Activated naive CD4-positive, alpha-beta T cell treated with anti-CD3 and anti-CD28 coated beads for 36 hours (primary cell): ENCODE measurements around the gene CACNA1I. TPM values are rescaled to one million over a fixed set of nuclear protein-coding genes. Genes with fewer than 3 reads are reported as not detected.

Experiments used
- CTCF ChIA-PET: fragments of 350-600 bp; sonication (Branson Sonifier 250); formaldehyde crosslinking; loops from one replicate; lab custom pipeline; 2021; ENCODE audit warnings: antibody characterized with exemption; lab: Charles Lee
- DNase-seq: peaks from one replicate; pipeline ENCODE4 v3.0.0-alpha.2; 2020
- H3K27ac Mint-ChIP-seq: one replicate; pipeline ENCODE4 v1.8.0; 2021; ENCODE audit warnings: mild to moderate bottlenecking, mixed read lengths
- H3K27me3 Mint-ChIP-seq: one replicate; pipeline ENCODE4 v1.8.0; 2021; ENCODE audit warnings: low read depth, mixed read lengths
- H3K36me3 Mint-ChIP-seq: one replicate; pipeline ENCODE4 v1.8.0; 2021; ENCODE audit warnings: low read depth, mixed read lengths
- H3K4me1 Mint-ChIP-seq: one replicate; pipeline ENCODE4 v1.8.0; 2021; ENCODE audit warnings: low read depth, mixed read lengths
- H3K4me3 Mint-ChIP-seq: one replicate; pipeline ENCODE4 v1.8.0; 2021; ENCODE audit warnings: mild to moderate bottlenecking, moderate library complexity, mixed read lengths
- H3K9me3 Mint-ChIP-seq: one replicate; pipeline ENCODE4 v1.8.0; 2021; ENCODE audit warnings: mixed read lengths
- intact Hi-C: fragments of 100-400 bp; cut with micrococcal nuclease; formaldehyde crosslinking; loops from one replicate; pipeline ENCODE4 v1.15.1; 2023
- total RNA-seq, 2 experiments: library from RNA; stranded (reverse); gene quantifications; one replicate each; pipeline ENCODE4 v1.2.3, GENCODE V29; 2021

The CACNA1I gene
- total RNA-seq, 2 experiments from 2014 or later, result 0.27 to 0.31 TPM

GRCh38 chr22:39610766-39611165 is 40.2 kb downstream of the CACNA1I start:
- intact Hi-C loops, result no loop called here
- Mint-ChIP-seq H3K9me3 (peaks cover 2% of the 10 kb centered on the region), H3K36me3 (peaks cover 2% of the 10 kb centered on the region), H3K27ac (no peak overlapping the region), H3K4me3 (no peak overlapping the region), H3K4me1 (peaks cover 16% of the 10 kb centered on the region), H3K27me3 (no peaks in the 10 kb centered on the region)
- CTCF ChIA-PET, result no interaction called here
- DNase-seq, result no peak

- Mint-ChIP-seq H3K9me3 (peaks cover 2% of the 10 kb centered on the region), H3K27ac (no peak overlapping the region), H3K4me3 (no peak overlapping the region), H3K4me1 (peaks cover 16% of the 10 kb centered on the region), H3K27me3 (no peaks in the 10 kb centered on the region), H3K36me3 (peaks cover 2% of the 10 kb centered on the region)
- DNase-seq, result no peak
- CTCF ChIA-PET, result no interaction called here
- intact Hi-C loops, result no loop called here
Measured at GRCh38 chr22:39611360-39611759, 40.8 kb downstream of the CACNA1I start.

GRCh38 chr22:39612811-39613548 is 42.4 kb downstream of the CACNA1I start:
- Mint-ChIP-seq H3K9me3 (peaks cover 2% of the 10 kb centered on the region), H3K4me3 (no peak overlapping the region), H3K4me1 (peaks cover 25% of the 10 kb centered on the region), H3K36me3 (peaks cover 2% of the 10 kb centered on the region), H3K27me3 (no peaks in the 10 kb centered on the region), H3K27ac (peak overlapping the region; percentile 86)
- intact Hi-C loops, result loop anchor here (1.0 kb wide), 2 partner anchors 11 to 81 kb away; partner anchors contain the start of gene RPS19BP1
- CTCF ChIA-PET, result interaction anchor here (0.9 to 1.5 kb wide), 5 partner anchors 9 to 412 kb away, joined by 3 to 5 read pairs (median 3); no protein-coding TSS in a partner anchor
- peak; percentile 85 for DNase-seq

GRCh38 chr22:39613549-39613921 is 43.0 kb downstream of the CACNA1I start:
- Mint-ChIP-seq H3K27ac (peak overlapping the region; percentile 86), H3K4me3 (no peak overlapping the region), H3K27me3 (no peaks in the 10 kb centered on the region), H3K9me3 (peaks cover 2% of the 10 kb centered on the region), H3K36me3 (peaks cover 2% of the 10 kb centered on the region), H3K4me1 (peaks cover 29% of the 10 kb centered on the region)
- CTCF ChIA-PET, result interaction anchor here (0.9 to 1.5 kb wide), 5 partner anchors 9 to 412 kb away, joined by 3 to 5 read pairs (median 3); no protein-coding TSS in a partner anchor
- intact Hi-C loops, result loop anchor here (1.0 kb wide), 2 partner anchors 11 to 81 kb away; partner anchors contain the start of gene RPS19BP1
- DNase-seq, result no peak

GRCh38 chr22:39614442-39614841 is 43.9 kb downstream of the CACNA1I start:
- no peak for DNase-seq
- Mint-ChIP-seq H3K4me3 (no peak overlapping the region), H3K9me3 (peaks cover 2% of the 10 kb centered on the region), H3K36me3 (peaks cover 2% of the 10 kb centered on the region), H3K27ac (no peak overlapping the region), H3K4me1 (peaks cover 29% of the 10 kb centered on the region), H3K27me3 (no peaks in the 10 kb centered on the region)
- CTCF ChIA-PET, result no interaction called here
- intact Hi-C loops, result no loop called here

GRCh38 chr22:39616051-39616450 is 45.5 kb downstream of the CACNA1I start:
- no peaks in the 10 kb centered on the region for H3K27me3 Mint-ChIP-seq
- H3K4me1 Mint-ChIP-seq, result peaks cover 29% of the 10 kb centered on the region
- intact Hi-C loops, result no loop called here
- peaks cover 2% of the 10 kb centered on the region for H3K9me3 Mint-ChIP-seq
- CTCF ChIA-PET, result interaction anchor here (0.7 to 1.4 kb wide), 3 partner anchors 57 to 408 kb away, joined by 3 to 5 read pairs (median 4); no protein-coding TSS in a partner anchor
- peaks cover 2% of the 10 kb centered on the region for H3K36me3 Mint-ChIP-seq
- no peak overlapping the region for H3K27ac Mint-ChIP-seq
- DNase-seq, result no peak
- H3K4me3 Mint-ChIP-seq, result no peak overlapping the region

DNA sequence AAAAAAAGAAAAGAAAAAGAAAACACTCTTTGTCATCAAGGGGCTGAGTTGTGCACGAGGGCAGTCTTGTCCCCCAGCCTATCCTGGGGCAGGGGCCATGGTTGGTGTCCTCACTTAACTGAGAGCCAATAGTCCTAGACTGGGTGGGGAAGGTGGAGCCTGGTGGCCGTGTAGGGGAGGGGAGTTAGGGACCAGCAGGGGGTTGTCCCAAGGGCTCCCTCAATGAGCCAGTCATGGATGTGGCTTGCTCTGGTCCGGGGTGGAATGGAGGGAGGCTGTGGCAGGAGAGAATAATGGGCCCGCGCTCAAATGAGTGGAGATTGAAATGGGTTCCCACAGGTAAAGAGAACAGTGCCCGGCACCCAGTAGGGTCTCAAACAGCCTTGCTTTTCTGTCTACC is 46.2 kb downstream of the CACNA1I start:
- Mint-ChIP-seq H3K27ac (no peak overlapping the region), H3K4me1 (peaks cover 29% of the 10 kb centered on the region), H3K9me3 (peaks cover 2% of the 10 kb centered on the region), H3K4me3 (no peak overlapping the region), H3K27me3 (no peaks in the 10 kb centered on the region), H3K36me3 (peaks cover 2% of the 10 kb centered on the region)
- CTCF ChIA-PET, result no interaction called here
- DNase-seq, result no peak
- intact Hi-C loops, result no loop called here

- intact Hi-C loops, result no loop called here
- DNase-seq, result peak; percentile 46
- H3K4me3 Mint-ChIP-seq, result no peak overlapping the region
- H3K36me3 Mint-ChIP-seq, result peaks cover 2% of the 10 kb centered on the region
- H3K27ac Mint-ChIP-seq, result no peak overlapping the region
- H3K27me3 Mint-ChIP-seq, result no peaks in the 10 kb centered on the region
- H3K9me3 Mint-ChIP-seq, result peaks cover 2% of the 10 kb centered on the region
- peaks cover 28% of the 10 kb centered on the region for H3K4me1 Mint-ChIP-seq
- CTCF ChIA-PET, result no interaction called here
Measured at GRCh38 chr22:39617342-39617741, 46.8 kb downstream of the CACNA1I start.

DNA sequence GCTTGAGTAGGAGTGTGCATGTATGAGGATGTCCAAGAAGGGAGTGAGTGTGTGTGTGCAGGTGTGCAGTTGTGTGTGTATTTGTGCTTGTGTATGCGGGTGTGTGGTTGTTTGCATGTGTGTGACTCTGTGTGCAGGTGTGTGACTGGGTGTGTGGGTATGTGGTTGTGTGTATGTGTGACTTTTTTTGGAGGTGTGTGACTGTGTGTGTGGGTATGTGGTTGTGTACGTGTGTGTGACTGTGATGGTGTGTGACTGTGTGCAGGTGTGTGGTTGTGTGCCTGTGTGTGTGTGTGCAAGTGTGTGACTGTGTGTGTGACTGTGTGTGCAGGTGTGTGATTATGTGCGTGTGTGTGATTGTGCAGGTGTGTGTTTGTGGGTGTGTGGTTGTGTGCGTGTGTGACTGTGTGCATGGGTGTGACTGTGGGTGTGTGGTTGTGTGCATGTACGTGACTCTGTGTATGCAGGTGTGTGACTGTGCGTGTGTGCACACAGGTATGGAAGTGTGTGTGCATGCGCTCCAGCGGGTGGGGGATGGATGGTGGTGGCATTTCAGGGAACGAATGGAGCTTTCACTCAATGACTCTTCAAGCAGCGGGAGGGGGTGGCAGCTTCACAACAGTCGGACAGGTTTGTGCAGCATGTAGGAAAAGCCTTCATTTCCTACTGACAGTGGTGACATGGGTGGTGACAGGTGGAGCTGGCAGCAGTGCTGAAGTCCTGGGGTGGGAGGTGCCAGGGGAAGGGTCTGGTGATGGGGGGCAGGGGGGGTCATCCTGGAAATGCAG is 47.6 kb downstream of the CACNA1I start:
- DNase-seq, result peak; percentile 30
- H3K36me3 Mint-ChIP-seq, result no peaks in the 10 kb centered on the region
- H3K27ac Mint-ChIP-seq, result no peak overlapping the region
- CTCF ChIA-PET, result no interaction called here
- intact Hi-C loops, result no loop called here
- no peaks in the 10 kb centered on the region for H3K27me3 Mint-ChIP-seq
- H3K9me3 Mint-ChIP-seq, result no peaks in the 10 kb centered on the region
- peaks cover 20% of the 10 kb centered on the region for H3K4me1 Mint-ChIP-seq
- no peak overlapping the region for H3K4me3 Mint-ChIP-seq

GRCh38 chr22:39618996-39619530 is 48.5 kb downstream of the CACNA1I start:
- no peak overlapping the region for H3K27ac Mint-ChIP-seq
- no peak for DNase-seq
- CTCF ChIA-PET, result no interaction called here
- no peaks in the 10 kb centered on the region for H3K27me3 Mint-ChIP-seq
- H3K4me3 Mint-ChIP-seq, result no peak overlapping the region
- intact Hi-C loops, result no loop called here
- no peaks in the 10 kb centered on the region for H3K9me3 Mint-ChIP-seq
- H3K4me1 Mint-ChIP-seq, result peaks cover 14% of the 10 kb centered on the region
- H3K36me3 Mint-ChIP-seq, result no peaks in the 10 kb centered on the region

- Mint-ChIP-seq H3K36me3 (no peaks in the 10 kb centered on the region), H3K27me3 (no peaks in the 10 kb centered on the region), H3K4me1 (peaks cover 13% of the 10 kb centered on the region), H3K9me3 (no peaks in the 10 kb centered on the region), H3K4me3 (no peak overlapping the region), H3K27ac (no peak overlapping the region)
- intact Hi-C loops, result no loop called here
- CTCF ChIA-PET, result interaction anchor here (1.1 to 1.5 kb wide), 3 partner anchors 373 to 404 kb away, joined by 3 read pairs; no protein-coding TSS in a partner anchor
- peak; percentile 34 for DNase-seq
Measured at GRCh38 chr22:39620924-39621690, 50.6 kb downstream of the CACNA1I start.
